Stomach (tissue), 9 donors: Measurements from ENCODE around the gene ZNF491. TPM values are rescaled to one million over a fixed set of nuclear protein-coding genes. Genes with fewer than 3 reads are reported as not detected.

Source experiments
- DNase-seq, 2 donors: peaks; one replicate each; pipeline versions ENCODE4 v3.0.0 to v3.0.0-alpha.2; 2013 to 2019
- H3K27ac ChIP-seq, 5 donors: fragments of 200-600 bp in 4 of 5; sonication (generic) in 4 of 5; one replicate each; pipeline ENCODE4 v1.5.1; 2013 to 2019; ENCODE audit warnings: mild to moderate bottlenecking in 1 of 5, moderate library complexity in 1 of 5
- H3K27me3 ChIP-seq, 3 donors: fragments of 200-600 bp; sonication (generic); one replicate each; pipeline ENCODE4 v1.5.1; 2017 to 2019; ENCODE audit warnings: mixed run types in 1 of 3
- H3K36me3 ChIP-seq, 4 donors: fragments of 200-600 bp; sonication (generic); 1 replicate in 3 of 4; 2 replicates in 1 of 4; pipeline ENCODE4 v1.5.1; 2016 to 2019
- H3K4me1 ChIP-seq, 4 donors: fragments of 200-600 bp; sonication (generic); one replicate each; pipeline ENCODE4 v1.5.1; 2016 to 2019
- H3K4me3 ChIP-seq, 4 donors: fragments of 200-600 bp; sonication (generic) in 3 of 4; one replicate each; pipeline ENCODE4 v1.5.1; 2016 to 2019; ENCODE audit warnings: mild to moderate bottlenecking in 1 of 4
- H3K9me3 ChIP-seq, 4 donors: fragments of 200-600 bp; sonication (generic); one replicate each; pipeline ENCODE4 v1.5.1; 2016 to 2019
- EP300 ChIP-seq: sonication (generic); formaldehyde crosslinking; IDR thresholded peaks from one replicate; pipeline ENCODE4 v1.6.1; 2017; ENCODE audit warnings: antibody characterized with exemption
- POLR2A ChIP-seq, 4 donors: fragments of 450-650 bp; IDR thresholded peaks; one replicate each; pipeline ENCODE4 v1.6.1; 2016; ENCODE audit warnings: antibody characterized with exemption in 4 of 4, control low read depth in 2 of 4, mild to moderate bottlenecking in 1 of 4, moderate library complexity in 1 of 4
- POLR2AphosphoS5 ChIP-seq, 3 donors: sonication (generic); formaldehyde crosslinking; IDR thresholded peaks; one replicate each; pipeline ENCODE4 v1.6.1; 2016; ENCODE audit warnings: antibody characterized with exemption in 3 of 3
- WGBS, 5 donors: extraction: QIAGEN DNeasy Blood & Tissue Kit in 3 of 5; methylation state at CpG; one replicate each; pipeline versions ENCODE4 v1.1.5 to v1.1.7; 2013 to 2018; 5-methylcytosine and 5-hydroxymethylcytosine counted together
- intact Hi-C: fragments of 100-400 bp; cut with DNase I; formaldehyde crosslinking; loops from one replicate; pipeline ENCODE4 v1.15.1; 2023; ENCODE audit warnings: low total_unique reads
- polyA plus RNA-seq, 3 donors: library from polyadenylated mRNA; stranded (reverse); fragments of 200-250 nt; gene quantifications; one replicate each; pipeline ENCODE4 v1.2.3, GENCODE V29; 2013
- total RNA-seq, 5 donors: library from RNA; depleted of rRNA; stranded (reverse); fragments of >200 nt; gene quantifications; one replicate each; pipeline versions ENCODE4 v1.1.0 to v1.2.3, GENCODE V29; 2014 to 2016
- TF ChIP-seq, protein P1 (sequence below), 7 experiments: fragments of 450-650 bp in 4 of 7; fragments of 200-600 bp in 3 of 7; sonication (generic) in 3 of 7; IDR thresholded peaks; one replicate each; pipeline ENCODE4 v1.5.1; 2016 to 2019; ENCODE audit warnings: antibody characterized with exemption in 7 of 7, control low read depth in 2 of 7, mild to moderate bottlenecking in 1 of 7
- donor health status: healthy with polysubstance abuse.
- donor health status: Bipolar disorder and iron deficiency.
- donor health status: healthy.

The ZNF491 gene
- total and polyA plus RNA-seq, 8 donors = 0.63 to 21.4 (median 2.1) TPM; not detected in 2

DNA sequence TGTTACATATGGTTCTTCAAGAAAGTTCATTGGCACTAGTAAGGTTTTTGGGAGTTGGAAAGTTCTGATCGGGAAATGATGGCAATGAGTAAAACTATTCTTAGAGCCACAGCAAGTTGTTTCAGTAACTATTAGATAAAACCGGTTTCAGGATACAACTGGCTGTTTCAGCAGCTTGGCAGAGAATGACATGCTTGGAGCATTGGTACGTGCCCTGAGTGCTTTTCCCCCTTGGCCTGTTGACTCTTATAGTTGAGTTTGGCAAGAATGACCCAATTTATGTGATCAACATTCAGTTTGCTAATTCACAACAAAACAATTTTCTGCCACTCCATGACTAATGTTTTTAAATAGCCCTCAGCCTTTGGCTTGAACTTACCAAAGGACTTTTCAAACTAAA, 10.8 kb upstream of the ZNF491 start:
- H3K4me1 ChIP-seq = no peaks in the 10 kb centered on the region
- no peak overlapping the region for H3K27ac ChIP-seq
- H3K36me3 ChIP-seq = peaks cover 0 to 20% (median 4%) of the 10 kb centered on the region in 4 donors
- H3K27me3 ChIP-seq = no peaks in the 10 kb centered on the region
- no peak overlapping the region for H3K4me3 ChIP-seq
- TF ChIP-seq, protein P1, sequence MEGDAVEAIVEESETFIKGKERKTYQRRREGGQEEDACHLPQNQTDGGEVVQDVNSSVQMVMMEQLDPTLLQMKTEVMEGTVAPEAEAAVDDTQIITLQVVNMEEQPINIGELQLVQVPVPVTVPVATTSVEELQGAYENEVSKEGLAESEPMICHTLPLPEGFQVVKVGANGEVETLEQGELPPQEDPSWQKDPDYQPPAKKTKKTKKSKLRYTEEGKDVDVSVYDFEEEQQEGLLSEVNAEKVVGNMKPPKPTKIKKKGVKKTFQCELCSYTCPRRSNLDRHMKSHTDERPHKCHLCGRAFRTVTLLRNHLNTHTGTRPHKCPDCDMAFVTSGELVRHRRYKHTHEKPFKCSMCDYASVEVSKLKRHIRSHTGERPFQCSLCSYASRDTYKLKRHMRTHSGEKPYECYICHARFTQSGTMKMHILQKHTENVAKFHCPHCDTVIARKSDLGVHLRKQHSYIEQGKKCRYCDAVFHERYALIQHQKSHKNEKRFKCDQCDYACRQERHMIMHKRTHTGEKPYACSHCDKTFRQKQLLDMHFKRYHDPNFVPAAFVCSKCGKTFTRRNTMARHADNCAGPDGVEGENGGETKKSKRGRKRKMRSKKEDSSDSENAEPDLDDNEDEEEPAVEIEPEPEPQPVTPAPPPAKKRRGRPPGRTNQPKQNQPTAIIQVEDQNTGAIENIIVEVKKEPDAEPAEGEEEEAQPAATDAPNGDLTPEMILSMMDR (IDR thresholded peaks at IDR 0.05) = no peak
- TF ChIP-seq EP300 (no peak), POLR2A (IDR thresholded peaks at IDR 0.05) (no peak), POLR2AphosphoS5 (IDR thresholded peaks at IDR 0.05) (no peak)
- no peak for DNase-seq
- H3K9me3 ChIP-seq = peaks cover 23 to 87% (median 75%) of the 10 kb centered on the region in 4 donors
- intact Hi-C loops = no loop called here
- 76 to 86% (median 77%) methylated on average over 3 of the region's 3 CpGs for WGBS, 5 donors

- no peak for DNase-seq
- H3K4me1 ChIP-seq = peaks cover 8 to 9% (median 9%) of the 10 kb centered on the region in 4 donors
- H3K36me3 ChIP-seq = no peaks in the 10 kb centered on the region
- no peaks in the 10 kb centered on the region for H3K27me3 ChIP-seq
- no peak overlapping the region for H3K4me3 ChIP-seq
- peaks cover 0 to 33% (median 25%) of the 10 kb centered on the region in 4 donors for H3K9me3 ChIP-seq
- TF ChIP-seq, protein P1 (IDR thresholded peaks at IDR 0.05) = no peak
- TF ChIP-seq EP300 = no peak
- TF ChIP-seq POLR2A (IDR thresholded peaks at IDR 0.05) = no peak
- no peak for TF ChIP-seq POLR2AphosphoS5 (IDR thresholded peaks at IDR 0.05)
- H3K27ac ChIP-seq = no peak overlapping the region
- intact Hi-C loops = no loop called here
These were observed 5.4 kb upstream of the ZNF491 start for GRCh38 chr19:11792942-11793341.

GRCh38 chr19:11797491-11797890, 832 bp upstream of the ZNF491 start:
- Histone ChIP-seq H3K27ac (peak overlapping the region; percentile 30 to 86 (median 81)), H3K4me3 (peak overlapping the region in 3 of 4 donors; percentile 54 to 84 (median 61)), H3K9me3 (no peaks in the 10 kb centered on the region), H3K27me3 (no peaks in the 10 kb centered on the region), H3K36me3 (no peaks in the 10 kb centered on the region), H3K4me1 (peaks cover 10 to 27% (median 23%) of the 10 kb centered on the region in 4 donors)
- TF ChIP-seq POLR2AphosphoS5 (IDR thresholded peaks at IDR 0.05) (peak; percentile 29 to 73 (median 62)), POLR2A (IDR thresholded peaks at IDR 0.05) (no peak)
- TF ChIP-seq, protein P1 (IDR thresholded peaks at IDR 0.05) = peak in 5 of 7 experiments; percentile 64 to 89 (median 83)
- intact Hi-C loops = no loop called here
- peak; percentile 93 to 97 for DNase-seq
- WGBS, 5 donors = 3 to 5% (median 5%) methylated on average over 8 of the region's 8 CpGs

DNA sequence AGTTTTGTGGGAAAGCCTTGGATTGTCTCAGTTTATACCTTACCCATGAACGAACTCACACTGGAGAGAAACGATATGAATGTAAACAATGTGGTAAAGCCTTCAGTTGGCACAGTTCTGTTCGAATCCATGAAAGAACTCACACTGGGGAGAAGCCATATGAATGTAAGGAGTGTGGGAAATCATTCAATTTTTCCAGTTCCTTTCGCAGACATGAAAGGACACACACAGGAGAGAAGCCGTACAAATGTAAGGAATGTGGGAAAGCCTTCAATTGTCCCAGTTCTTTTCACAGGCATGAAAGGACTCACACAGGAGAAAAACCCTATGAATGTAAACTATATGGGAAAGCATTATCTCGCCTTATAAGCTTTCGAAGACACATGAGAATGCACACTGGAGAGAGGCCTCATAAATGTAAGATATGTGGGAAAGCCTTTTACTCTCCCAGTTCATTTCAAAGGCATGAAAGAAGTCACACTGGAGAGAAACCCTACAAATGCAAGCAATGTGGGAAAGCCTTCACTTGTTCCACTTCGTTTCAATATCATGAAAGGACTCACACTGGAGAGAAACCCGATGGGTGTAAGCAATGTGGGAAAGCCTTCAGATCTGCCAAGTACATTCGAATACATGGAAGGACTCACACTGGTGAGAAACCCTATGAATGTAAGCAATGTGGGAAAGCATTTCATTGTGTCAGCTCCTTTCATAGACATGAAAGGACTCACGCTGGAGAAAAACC, 8.2 kb downstream of the ZNF491 start:
- H3K4me1 ChIP-seq = no peaks in the 10 kb centered on the region
- no peak for DNase-seq
- intact Hi-C loops = no loop called here
- no peak overlapping the region for H3K27ac ChIP-seq
- no peak overlapping the region for H3K4me3 ChIP-seq
- no peaks in the 10 kb centered on the region for H3K27me3 ChIP-seq
- TF ChIP-seq, protein P1 (IDR thresholded peaks at IDR 0.05) = no peak
- TF ChIP-seq POLR2A (IDR thresholded peaks at IDR 0.05) (no peak), POLR2AphosphoS5 (IDR thresholded peaks at IDR 0.05) (no peak), EP300 (no peak)
- 92 to 95% (median 94%) methylated on average over 11 of the region's 11 CpGs for WGBS, 5 donors
- H3K9me3 ChIP-seq = peaks cover 16 to 44% (median 28%) of the 10 kb centered on the region in 4 donors
- peaks cover 3 to 36% (median 17%) of the 10 kb centered on the region in 4 donors for H3K36me3 ChIP-seq
